CD4-positive, alpha-beta T cell treated with Interferon alpha-2 for 1 hour (primary cell): ENCODE results near the gene TCF19.
A peak's percentile ranks its signal among the peaks of the same experiment; 100 is the strongest.

Experiments used
- DNase-seq, 2 donors: peaks; one replicate each; pipeline ENCODE4 v3.0.0-alpha.2; 2020 to 2022

The TCF19 gene

DNA sequence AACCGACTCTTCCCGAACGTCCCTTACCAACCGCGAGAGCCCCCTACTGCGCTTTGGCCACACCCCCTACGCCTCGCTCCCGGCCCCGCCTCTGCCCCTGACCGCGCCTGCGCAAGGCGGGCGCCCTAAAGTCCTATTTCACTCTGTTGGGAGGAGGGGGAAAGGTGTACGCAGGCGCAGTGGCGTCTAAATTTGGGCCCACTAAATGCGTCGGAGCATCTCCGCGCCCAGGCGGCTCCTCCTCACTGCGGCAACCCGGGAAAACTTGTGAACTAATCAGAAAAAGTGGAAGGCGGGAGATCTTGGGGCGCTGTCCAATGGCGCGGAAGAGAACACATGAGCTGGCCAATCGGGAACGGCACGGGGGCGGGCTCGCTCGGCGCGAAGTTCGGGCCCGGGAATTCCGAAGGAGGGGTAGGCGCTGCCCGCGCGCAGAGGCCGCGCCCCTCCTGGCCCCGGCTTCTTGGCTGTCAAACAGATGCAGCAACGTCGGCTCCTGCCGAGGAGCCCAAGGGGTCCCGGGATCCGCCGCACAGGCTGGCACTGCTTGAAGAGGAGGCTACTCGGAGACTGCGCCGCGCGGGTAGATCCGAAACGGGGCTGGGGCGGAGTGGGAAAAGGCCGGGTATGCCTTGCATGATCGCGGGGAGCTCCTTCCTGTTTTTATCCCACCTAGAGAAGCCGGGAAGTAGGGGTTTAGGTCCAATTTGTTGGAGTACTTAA is at the start of gene TCF19:
Gene TCF19 (plus strand): TSS at position 450 of the 723 bp plus-strand sequence. CDS start 881 bp downstream, outside the sequence.
- peak; percentile 99 for DNase-seq

GRCh38 chr6:31110825-31111582 is 47.4 kb upstream of the TCF19 start:
- no peak for DNase-seq

- no peak for DNase-seq
These were observed 46.7 kb upstream of the TCF19 start for GRCh38 chr6:31111712-31112111.

DNA sequence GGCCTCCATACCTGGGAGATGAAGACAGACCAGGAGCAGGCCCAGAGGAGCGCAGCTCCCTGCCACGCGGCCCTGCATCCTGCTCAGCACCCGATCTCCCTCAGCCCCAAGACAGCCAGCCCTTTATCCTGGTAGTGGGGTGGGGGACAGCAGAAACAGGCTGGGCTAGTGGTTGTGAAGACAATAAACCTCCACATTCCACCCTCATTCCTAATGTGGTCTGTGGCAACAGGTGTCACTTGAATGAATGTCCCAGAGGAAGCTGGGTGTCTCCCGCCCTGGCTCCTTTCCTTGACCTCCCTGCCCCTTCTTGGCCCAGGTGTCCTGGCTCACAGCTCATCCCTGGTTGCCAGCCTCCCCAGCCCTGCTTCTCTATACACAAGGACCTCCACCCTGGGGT is 45.9 kb upstream of the TCF19 start, which contains the start of gene C6orf15:
Gene C6orf15 (minus strand): TSS at position 98 of the 400 bp plus-strand sequence. CDS start 20 bp downstream, at position 78.
- no peak for DNase-seq

GRCh38 chr6:31113861-31114540 is 44.4 kb upstream of the TCF19 start:
- DNase-seq, result no peak

GRCh38 chr6:31114541-31114878 is 43.9 kb upstream of the TCF19 start, which contains the start of gene PSORS1C1:
PSORS1C1 (plus strand) TSS chr6:31114800; CDS start chr6:31129633, 14,833 bp downstream.
- DNase-seq, result no peak

DNA sequence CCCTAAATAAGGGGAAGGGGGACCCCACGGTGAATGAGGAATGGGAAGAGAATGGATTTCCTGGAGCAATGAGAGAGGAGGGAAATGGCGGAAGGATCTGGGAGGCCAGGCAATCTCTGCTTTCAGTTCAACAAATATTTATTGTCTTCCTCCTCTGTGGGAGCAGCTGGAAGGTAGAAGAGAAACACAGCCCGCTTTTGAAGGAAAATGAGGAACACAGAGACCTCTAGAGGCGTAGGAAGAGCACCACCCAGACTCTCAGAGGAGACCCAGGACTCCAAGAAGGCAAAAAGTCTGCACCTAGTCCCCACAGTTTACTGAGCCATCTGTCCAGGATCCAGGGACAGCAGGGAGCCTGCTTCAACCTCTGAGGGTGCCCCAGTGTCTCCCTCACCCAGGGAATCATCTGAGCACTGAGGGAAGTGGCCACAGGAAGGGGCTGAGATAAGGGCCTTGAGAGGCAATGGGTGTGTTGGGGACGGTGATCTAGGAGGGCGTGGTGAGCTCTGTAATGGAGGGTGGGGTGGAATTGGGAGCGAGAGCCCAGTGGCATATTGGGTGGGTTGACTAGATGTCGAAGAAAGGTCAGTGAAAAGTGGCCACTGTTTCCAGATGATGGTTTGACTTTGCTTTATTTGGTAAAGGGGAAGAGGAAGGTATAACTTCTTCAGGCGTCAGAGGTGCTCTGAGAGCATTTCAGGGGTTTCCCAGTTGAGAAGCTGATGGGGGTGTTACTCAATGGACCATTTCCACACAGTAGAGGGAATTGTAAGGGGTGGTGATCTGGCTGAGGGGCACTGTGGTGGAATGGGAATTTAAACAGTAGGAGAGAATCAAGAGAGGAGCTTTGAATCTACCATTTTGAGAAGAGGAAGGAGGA is 43.2 kb upstream of the TCF19 start:
- peak in 1 of 2 donors; percentile 35 for DNase-seq

DNA sequence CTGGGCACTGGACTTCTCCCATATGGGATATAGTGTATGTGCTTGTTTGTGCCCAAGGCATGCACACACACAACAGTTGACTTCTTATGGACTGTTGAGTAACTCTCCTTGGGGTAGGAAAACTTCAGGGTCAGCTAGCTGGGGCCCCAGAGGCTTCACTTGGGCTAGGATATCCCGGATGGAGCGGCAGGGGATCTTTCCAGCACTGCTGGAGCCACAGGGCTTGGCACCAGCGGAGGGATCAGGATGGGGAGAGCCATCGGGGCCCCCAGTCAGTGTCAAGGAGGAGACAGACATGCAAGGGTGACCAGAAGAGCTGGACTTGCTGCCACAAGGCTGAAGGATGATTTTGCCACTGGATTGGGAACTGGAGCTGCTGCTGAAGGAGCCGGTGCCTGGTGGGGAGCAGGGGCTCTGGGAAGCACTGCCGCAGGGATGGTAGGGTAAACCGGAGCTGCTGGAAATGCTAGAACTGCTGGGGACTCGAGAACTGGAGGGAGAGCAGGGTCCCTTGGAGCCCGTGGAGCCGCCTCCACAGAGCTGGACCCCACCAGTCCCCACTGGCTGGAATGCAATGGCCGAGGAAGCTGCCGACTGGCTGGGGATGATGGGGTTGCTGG is 42.3 kb upstream of the TCF19 start:
- no peak for DNase-seq

- DNase-seq, result no peak
These were observed 41.6 kb upstream of the TCF19 start for GRCh38 chr6:31116661-31117385.

DNA sequence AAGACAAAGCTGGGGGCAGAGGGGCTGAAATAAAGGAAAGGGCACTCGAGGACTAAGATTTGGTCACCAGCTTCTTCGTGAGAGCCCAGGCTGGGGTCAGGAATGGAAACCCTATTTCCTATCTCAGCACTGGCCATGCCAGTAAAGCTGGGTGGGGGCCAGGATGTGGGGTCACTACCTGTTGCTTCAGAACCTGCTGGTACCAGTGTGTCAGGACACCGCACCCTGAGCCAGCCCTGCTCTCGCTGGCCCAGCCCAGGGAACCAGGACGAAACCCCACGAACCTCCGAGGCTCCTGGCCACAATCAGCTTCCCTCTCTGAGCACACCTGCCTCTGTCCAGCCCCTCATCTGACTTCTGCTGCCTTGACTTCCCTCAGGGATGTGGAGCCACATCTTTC is 40.2 kb upstream of the TCF19 start:
- no peak for DNase-seq

DNA sequence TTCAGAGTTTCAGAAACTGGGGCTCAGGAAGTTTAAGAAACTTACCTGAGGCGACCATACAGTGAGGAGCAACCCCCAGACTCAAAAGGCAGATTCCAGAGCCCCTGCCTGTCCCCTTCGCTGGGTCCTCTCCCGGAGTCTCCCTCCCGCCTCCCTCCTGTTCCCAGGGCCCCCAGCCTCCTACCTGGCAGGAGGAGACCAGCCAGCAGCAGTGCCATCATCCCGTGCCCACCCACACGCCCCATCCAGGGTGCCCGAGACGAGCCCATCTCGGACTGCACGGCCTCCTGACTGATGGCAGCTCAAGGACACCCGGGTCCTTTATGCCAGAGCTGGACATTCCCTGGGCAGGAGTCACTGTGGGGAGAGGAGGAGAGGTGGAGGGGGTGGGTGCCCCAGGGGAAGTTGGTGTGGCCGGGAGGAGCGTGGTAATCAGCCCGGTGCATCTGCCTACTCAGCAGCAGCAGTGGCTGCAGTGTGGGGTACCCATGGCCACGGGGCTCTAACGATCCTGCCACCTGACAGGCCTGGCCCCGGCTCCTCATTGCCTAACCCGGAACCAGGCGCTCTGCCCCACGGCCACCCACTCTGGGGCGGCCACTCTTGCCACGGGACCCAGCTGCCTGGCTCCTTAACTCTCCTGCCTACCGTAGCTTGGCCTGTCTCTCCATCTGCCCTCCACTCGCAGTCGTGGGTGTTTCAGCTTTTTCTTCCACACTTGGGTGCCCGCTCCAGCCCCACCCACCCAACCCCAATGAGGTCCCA is 38.1 kb upstream of the TCF19 start, which contains the start of gene CDSN:
Gene CDSN (minus strand): TSS at position 296 of the 765 bp plus-strand sequence. CDS start 27 bp downstream, at position 269.
- no peak for DNase-seq

DNA sequence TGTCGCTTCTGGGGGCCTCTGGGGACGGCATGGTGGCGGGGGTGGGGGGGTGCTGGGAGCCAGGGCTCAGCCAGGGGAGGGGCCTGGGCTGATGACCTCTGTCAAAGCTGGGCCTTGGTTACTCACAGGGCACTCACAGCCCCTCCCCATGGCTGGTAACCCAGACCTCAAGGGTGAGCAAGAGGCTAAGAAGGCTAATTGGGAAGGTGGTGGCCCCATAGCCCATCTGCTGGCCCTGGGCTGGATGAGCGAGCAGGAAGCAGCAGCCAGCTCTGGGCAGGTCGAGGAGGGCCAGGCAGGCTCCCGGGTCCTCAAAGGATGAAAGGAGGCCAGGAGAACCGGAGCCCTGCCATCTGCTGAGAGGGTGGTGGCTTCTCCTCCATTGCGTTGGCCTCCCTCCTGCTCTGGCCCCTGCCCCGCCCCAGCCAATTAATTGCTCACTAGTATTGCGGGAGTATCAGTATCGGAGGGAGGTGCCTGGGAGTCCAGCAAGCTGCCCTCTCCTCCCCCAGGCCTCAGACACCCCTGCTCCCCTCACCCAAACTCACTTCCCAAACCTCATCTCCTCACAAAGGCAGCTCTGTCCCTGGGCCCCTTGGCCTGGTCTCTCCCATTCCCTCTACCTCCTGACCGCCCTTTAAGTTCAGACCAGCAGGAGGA is 37.1 kb upstream of the TCF19 start:
- DNase-seq, result no peak

GRCh38 chr6:31122791-31123706 is 35.3 kb upstream of the TCF19 start:
- DNase-seq, result no peak

- DNase-seq, result no peak
These were observed 33.2 kb upstream of the TCF19 start for GRCh38 chr6:31125162-31125561.

GRCh38 chr6:31125586-31126363 is 32.6 kb upstream of the TCF19 start:
- DNase-seq, result no peak

DNA sequence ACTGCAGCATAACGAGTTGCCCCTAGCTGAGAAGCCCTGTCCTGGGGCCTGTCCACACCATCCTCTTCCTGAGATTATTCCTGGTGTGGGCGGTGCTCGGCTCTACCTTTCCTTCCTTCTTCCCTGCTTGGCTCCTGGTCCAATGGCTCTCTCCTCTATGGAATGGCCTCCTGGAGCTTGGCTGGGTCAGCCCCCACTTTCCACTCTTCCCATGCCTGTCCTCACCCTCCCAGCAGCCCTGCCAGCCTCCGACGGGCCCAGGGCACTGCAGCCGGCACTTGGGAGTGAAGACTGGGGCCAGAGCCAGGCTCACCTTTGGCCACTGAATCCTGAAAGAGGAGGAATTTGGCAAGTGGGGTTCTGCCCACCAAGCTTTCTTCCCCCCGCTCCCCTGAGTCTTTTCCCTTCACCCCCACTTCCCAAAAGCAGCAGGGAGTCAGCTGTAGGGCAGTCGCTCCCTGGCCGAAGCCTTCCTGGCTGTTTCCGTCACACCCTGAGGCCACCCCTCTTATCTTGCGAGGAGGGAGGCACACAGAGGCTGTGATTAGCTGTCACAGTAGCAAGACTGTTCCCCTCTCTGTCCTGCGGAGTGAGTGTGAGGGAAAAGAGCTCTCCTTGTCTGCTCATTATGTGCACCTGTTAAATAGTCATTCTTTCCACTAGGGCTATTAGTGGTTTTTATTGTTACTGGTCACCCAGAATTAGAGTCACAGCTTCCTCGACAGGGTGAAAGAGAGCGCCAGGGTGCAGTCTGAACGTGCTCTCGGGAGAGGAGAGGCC is 31.8 kb upstream of the TCF19 start:
- no peak for DNase-seq

DNA sequence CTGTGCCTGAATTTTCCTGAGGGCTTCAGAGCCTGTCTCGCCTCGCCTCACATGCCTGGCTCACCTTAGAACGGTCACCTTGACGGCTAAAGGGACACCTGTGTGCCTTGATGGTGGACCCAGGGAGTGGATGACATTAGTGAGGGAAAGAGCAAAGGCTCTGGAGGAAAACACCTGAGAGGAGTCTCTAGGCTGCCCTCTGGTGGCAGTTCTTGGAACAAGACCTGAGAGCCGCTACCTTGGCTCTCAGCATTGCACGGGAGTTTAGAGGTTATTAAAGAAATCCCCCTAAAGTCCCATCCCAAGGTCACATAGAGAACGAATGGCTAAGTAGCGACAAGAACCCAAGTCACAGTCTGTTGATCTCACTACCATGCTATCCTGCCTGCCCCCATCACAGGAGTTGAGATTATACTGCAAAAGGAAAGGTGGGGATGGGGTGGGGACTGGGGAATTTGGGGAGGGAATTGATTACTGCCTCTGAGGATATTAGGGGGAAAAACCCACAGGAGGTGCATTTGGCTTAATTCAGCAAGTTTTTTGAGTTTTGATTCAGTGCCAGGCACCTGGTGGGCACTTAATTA is 30.2 kb upstream of the TCF19 start:
- peak; percentile 58 to 78 for DNase-seq
